Measurements from ENCODE around the gene SPSB1.

The SPSB1 gene

DNA sequence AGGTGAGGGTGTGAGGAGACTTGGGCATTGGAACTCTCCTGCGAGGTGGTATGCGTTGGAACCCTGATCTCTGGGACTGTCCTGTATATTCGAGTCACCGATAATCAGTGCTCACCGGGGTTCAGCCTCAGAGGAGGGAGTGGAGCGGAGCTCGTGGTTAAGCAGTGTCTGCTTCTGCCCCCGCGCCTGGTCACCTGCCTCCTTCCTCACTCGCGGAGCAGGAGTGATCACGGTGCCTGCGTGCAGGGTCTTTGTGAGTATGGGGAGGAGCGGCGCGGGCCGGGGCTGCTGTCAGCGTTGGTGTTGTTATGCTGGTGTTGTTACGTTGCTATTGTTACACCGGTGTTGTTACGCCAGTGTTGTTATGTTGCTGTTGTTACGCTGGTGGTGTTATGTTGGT lies 34.8 kb upstream of the SPSB1 start:
- DNase-seq (ENCODE audit: low read depth, low spot score): no peak
- H3K4me3 ChIP-seq (ENCODE audit: low read length): no peak overlapping the region

GRCh38 chr1:9258629-9259028 lies 34.1 kb upstream of the SPSB1 start:
- no peak for DNase-seq (ENCODE audit: low read depth, low spot score)
- no peak overlapping the region for H3K4me3 ChIP-seq (ENCODE audit: low read length)

- H3K4me3 ChIP-seq (ENCODE audit: low read length): no peak overlapping the region
- DNase-seq (ENCODE audit: low read depth, low spot score): no peak
Measured at GRCh38 chr1:9260059-9260766, 32.5 kb upstream of the SPSB1 start.

GRCh38 chr1:9261496-9261895 lies 31.2 kb upstream of the SPSB1 start:
- DNase-seq (ENCODE audit: low read depth, low spot score): no peak
- no peak overlapping the region for H3K4me3 ChIP-seq (ENCODE audit: low read length)

GRCh38 chr1:9262096-9262986 lies 30.4 kb upstream of the SPSB1 start:
- no peak overlapping the region for H3K4me3 ChIP-seq (ENCODE audit: low read length)
- DNase-seq (ENCODE audit: low read depth, low spot score): no peak

DNA sequence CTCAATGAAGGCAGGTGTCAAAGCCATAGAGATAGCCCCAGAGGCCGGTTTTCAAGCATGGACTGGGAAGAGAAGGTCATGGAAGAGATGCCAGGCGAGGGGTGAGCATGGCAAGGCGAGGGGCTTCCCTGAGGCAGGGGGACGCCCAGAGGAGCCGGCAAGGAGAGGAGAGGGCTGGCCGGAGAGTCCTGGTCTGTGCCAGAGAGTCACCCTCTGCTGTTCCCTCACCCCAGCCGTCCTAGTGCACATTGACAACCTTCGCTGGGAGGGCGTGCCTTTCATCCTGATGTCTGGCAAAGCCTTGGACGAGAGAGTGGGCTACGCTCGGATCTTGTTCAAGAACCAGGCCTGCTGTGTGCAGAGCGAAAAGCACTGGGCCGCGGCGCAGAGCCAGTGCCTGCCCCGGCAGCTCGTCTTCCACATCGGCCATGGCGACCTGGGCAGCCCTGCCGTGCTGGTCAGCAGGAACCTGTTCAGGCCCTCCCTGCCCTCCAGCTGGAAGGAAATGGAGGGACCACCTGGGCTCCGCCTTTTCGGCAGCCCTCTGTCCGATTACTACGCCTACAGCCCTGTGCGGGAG lies 29.3 kb upstream of the SPSB1 start:
- no peak for DNase-seq (ENCODE audit: low read depth, low spot score)
- H3K4me3 ChIP-seq (ENCODE audit: low read length): no peak overlapping the region

DNA sequence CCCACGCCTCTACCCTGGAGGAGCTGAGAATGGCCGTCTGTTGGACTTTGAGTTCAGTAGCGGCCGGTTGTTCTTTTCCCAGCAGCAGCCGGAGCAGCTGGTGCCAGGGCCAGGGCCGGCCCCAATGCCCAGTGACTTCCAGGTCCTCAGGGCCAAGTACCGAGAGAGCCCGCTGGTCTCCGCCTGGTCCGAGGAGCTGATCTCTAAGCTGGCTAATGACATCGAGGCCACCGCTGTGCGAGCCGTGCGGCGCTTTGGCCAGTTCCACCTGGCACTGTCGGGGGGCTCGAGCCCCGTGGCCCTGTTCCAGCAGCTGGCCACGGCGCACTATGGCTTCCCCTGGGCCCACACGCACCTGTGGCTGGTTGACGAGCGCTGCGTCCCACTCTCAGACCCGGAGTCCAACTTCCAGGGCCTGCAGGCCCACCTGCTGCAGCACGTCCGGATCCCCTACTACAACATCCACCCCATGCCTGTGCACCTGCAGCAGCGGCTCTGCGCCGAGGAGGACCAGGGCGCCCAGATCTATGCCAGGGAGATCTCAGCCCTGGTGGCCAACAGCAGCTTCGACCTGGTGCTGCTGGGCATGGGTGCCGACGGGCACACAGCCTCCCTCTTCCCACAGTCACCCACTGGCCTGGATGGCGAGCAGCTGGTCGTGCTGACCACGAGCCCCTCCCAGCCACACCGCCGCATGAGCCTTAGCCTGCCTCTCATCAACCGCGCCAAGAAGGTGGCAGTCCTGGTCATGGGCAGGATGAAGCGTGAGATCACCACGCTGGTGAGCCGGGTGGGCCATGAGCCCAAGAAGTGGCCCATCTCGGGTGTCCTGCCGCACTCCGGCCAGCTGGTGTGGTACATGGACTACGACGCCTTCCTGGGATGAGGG lies 28.5 kb upstream of the SPSB1 start:
- DNase-seq (ENCODE audit: low read depth, low spot score): no peak
- H3K4me3 ChIP-seq (ENCODE audit: low read length): no peak overlapping the region

- H3K4me3 ChIP-seq (ENCODE audit: low read length): no peak overlapping the region
- DNase-seq (ENCODE audit: low read depth, low spot score): no peak
Measured at GRCh38 chr1:9265037-9265436, 27.7 kb upstream of the SPSB1 start.

DNA sequence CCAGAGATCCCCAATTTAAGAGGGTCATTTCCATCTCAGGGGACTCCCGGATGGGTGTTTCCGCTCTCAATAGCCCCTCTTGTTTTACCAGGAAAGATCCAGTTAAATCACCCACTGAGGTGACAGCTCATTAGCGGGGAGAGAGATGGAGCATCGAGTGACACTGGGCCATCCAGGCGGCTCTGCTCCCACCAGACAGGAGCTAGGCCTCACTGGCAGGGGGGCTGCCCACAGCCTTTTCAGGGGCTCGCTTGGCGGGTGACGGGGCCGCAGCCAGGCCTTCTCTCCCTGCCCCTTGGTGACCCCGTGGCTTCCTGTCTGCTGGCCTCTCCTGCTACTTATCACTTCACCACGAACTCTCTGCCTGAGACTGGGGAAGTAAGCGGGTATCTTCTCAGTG lies 26.7 kb upstream of the SPSB1 start:
- DNase-seq (ENCODE audit: low read depth, low spot score): no peak

GRCh38 chr1:9267352-9267686 lies 25.4 kb upstream of the SPSB1 start:
- H3K4me3 ChIP-seq (ENCODE audit: low read length): no peak overlapping the region
- DNase-seq (ENCODE audit: low read depth, low spot score): no peak

More for the DNA sequence above, 26.7 kb upstream of the SPSB1 start:
- no peak overlapping the region for H3K4me3 ChIP-seq (ENCODE audit: low read length)

DNA sequence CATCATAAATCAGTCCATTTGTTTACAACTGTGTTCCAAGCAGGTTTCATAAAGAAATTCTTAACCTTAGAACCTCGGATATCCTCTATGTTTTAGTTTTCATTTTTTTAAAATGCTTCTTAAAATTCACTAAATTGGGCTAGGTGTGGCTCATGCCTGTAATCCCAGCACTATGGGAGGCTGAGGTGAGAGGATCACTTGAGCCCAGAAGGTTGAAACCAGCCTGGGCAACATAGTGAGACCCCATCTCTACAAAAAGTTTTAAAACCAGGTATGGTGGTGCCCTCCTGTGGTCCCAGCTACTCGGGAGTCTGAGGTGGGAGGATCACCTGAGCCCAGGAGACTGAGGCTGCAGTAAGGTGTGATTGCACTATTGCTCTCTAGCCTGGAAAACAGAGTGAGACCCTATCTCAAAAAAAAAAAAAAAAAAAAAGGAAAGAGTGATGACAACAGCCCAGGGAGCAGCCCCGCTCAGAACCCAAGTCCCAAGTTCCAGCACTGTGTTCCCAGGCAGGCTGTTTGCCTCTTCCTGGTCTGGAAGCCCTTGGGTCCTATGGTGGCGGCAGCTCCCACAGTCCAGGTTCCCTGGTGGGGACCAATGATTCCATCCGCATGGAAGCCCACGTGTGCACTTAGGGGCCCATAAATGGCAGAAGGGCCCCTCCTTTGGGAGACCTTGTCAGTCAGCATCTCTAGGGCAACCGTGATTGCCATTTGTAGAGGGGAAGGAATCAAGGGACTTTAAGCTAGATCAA lies 24.7 kb upstream of the SPSB1 start:
- no peak overlapping the region for H3K4me3 ChIP-seq (ENCODE audit: low read length)
- DNase-seq (ENCODE audit: low read depth, low spot score): no peak

DNA sequence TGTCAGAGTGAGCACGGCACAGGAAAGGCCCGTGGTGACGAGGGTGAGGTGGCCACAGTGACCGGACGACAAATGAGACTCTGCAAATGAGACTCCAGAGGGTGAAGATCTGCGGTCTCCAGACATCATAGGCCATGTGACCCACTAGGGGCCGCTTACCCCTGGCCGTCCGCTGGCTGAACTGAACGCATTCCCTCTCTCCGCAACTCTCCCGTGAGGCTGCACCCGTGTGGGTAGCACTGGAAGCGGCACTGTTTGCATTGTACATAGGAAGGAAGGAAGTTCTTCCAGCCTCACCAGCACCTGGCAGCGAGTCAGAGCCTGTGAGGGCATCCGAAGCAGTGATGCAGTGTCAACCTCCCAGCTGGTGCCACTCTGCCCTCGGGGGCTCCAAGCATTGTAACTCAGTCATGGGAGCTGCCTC lies 23.6 kb upstream of the SPSB1 start:
- no peak for DNase-seq (ENCODE audit: low read depth, low spot score)
- H3K4me3 ChIP-seq (ENCODE audit: low read length): no peak overlapping the region

- DNase-seq (ENCODE audit: low read depth, low spot score): no peak
- H3K4me3 ChIP-seq (ENCODE audit: low read length): no peak overlapping the region
Measured at GRCh38 chr1:9269721-9270120, 23.0 kb upstream of the SPSB1 start.

- H3K4me3 ChIP-seq (ENCODE audit: low read length): no peak overlapping the region
- DNase-seq (ENCODE audit: low read depth, low spot score): no peak
Measured at GRCh38 chr1:9270290-9270883, 22.3 kb upstream of the SPSB1 start.

GRCh38 chr1:9271283-9271682 lies 21.4 kb upstream of the SPSB1 start:
- DNase-seq (ENCODE audit: low read depth, low spot score): no peak
- H3K4me3 ChIP-seq (ENCODE audit: low read length): no peak overlapping the region

DNA sequence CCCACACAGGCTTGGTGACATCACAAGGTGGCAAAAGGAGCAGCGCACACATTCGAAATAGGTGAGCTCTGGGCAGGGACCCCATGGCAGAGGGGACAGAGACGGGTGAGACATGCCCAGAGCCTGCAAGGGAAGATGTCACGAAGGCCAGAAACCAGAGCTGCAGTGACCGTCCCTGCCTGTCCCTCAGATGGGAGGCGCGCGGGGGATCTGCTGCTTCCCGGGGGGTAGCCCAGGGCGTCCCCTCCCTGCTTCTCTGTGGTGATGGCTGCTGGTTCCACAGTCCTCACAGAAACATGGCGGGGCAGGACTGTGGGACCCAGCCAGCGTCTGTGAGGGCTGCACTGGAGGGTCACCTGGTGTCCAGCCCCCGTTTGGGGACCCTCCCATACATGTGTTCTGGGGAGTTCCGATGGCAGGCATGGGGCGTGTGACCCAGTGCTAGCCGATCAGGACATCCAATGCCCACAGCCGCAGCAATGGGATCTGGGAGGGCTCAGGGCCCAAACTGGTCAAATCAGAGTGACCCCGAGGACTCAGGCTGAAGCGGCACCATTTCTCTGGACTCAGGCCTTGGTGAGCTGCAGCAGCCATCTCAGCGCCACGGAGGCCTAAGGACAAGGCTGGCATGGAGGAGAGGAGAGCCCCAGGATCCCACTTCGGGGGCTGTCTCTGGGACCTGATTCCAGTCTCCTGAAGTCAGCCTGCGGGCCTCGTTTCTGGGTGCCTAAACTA lies 20.7 kb upstream of the SPSB1 start:
- H3K4me3 ChIP-seq (ENCODE audit: low read length): no peak overlapping the region
- no peak for DNase-seq (ENCODE audit: low read depth, low spot score)

DNA sequence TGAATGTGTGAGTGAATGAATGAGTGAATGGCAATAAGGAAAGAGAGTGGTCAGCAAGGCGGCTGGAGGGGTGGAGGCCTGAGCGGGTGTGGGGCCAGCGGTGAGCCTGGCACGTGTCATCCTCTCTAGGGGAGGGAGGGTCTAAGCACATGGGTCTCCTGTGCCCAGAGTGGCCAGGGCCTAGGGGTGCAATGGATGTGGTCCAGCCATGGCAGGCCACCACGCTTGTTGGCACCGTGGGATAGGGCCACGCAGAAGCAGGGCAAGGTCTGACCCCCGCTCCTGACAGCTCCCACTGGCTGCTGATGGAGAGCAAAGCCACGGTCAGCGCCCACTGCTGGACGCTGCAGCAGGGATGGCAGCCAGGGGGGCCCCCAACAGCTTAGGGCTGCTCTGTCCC lies 19.5 kb upstream of the SPSB1 start:
- no peak overlapping the region for H3K4me3 ChIP-seq (ENCODE audit: low read length)
- no peak for DNase-seq (ENCODE audit: low read depth, low spot score)

DNA sequence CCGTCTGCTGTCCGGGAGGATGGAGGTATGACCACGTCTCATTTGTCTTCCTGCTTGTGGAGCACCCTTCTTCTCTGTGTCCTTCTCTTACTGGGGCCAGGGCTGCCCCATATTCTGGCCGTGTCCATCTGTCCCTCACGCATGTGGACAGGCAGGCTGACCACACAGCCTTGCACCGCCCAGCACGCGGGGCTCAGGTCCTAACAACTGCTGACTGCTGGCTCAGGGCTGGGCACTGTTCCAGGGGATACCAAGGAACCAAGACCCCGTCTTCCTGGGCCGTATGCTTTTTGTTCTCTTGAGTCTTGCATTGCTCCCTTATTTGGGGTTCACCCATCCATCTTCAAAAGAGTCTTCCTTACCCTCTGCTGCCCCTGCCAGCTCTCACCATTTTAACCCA lies 17.5 kb upstream of the SPSB1 start:
- no peak overlapping the region for H3K4me3 ChIP-seq (ENCODE audit: low read length)
- no peak for DNase-seq (ENCODE audit: low read depth, low spot score)

Data from Jurkat, Clone E6-1 (cell line).